Measurements from ENCODE around the gene COG8. TPM values are rescaled to one million over a fixed set of nuclear protein-coding genes. Genes with fewer than 3 reads are reported as not detected.

Gene COG8
- total and polyA plus RNA-seq, 2 of the 8 experiments (the other 6 are each of a cell fraction or from before 2014, with no cell fraction given): 49.1 to 55.6 TPM

- no peak overlapping the region for H3K14ac ChIP-seq (ENCODE audit: insufficient read length)
- POLR2A ChIA-PET (ENCODE audit: partially characterized antibody): interaction anchor here (0.8 to 29.8 kb wide), 6 partner anchors 5 to 176 kb away, joined by 3 to 497 read pairs (median 4); partner anchors contain the start of genes COG8, NIP7, PDF and TMED6
- WGBS, 2 experiments (ENCODE audit: extremely low coverage in 1 of 2, insufficient coverage in 1 of 2, insufficient read length in 1 of 2, insufficient replicate concordance in 2 of 2, low coverage in 1 of 2, low lambda C conversion rate in 2 of 2, missing lambda C conversion rate in 1 of 2): 89% methylated on average over 6 of the region's 6 CpGs; no CpG with 5 or more reads in 1 of the 2 experiments
Measured at GRCh38 chr16:69325784-69326171, 13.6 kb downstream of the COG8 start.

More at GRCh38 chr16:69325784-69326171, 13.6 kb downstream of the COG8 start:
- Histone ChIP-seq H3K36me3 (ENCODE audit: control insufficient read depth in 2 of 4, insufficient read depth in 4 of 4, low read length in 3 of 4) (peaks cover 15 to 76% (median 36%) of the 10 kb centered on the region in 4 experiments), H3K79me1 (ENCODE audit: low read depth, low read length) (peaks cover 21% of the 10 kb centered on the region), H4K5ac (ENCODE audit: insufficient read length, low read depth, low read length) (no peak overlapping the region), H3K4me1 (replicated peaks in 1 of 4; ENCODE audit: control insufficient read depth in 3 of 4, insufficient read depth in 4 of 4, low read length in 3 of 4) (peaks cover 6 to 15% (median 10%) of the 10 kb centered on the region in 4 experiments), H2AK5ac (ENCODE audit: low read depth, low read length) (no peak overlapping the region), H2BK20ac (ENCODE audit: low read length) (no peak overlapping the region), H3K79me2 (ENCODE audit: control insufficient read depth in 1 of 2, insufficient read depth in 2 of 2, low read length in 2 of 2) (peaks cover 9 to 67% of the 10 kb centered on the region in 2 experiments), H3K9ac (replicated peaks in 1 of 4; ENCODE audit: extremely low read depth in 1 of 4, low read depth in 3 of 4, low read length in 3 of 4) (no peak overlapping the region), H2BK5ac (ENCODE audit: low read depth, low read length) (no peak overlapping the region), H3K56ac (replicated peaks; ENCODE audit: insufficient read length, low read depth, low read length) (no peak overlapping the region), H3K4me3 (ENCODE audit: extremely low read depth in 1 of 4, insufficient read depth in 2 of 4, low read depth in 3 of 4, low read length in 4 of 4) (no peak overlapping the region), H3K9me3 (ENCODE audit: insufficient read depth in 2 of 2, low read depth in 1 of 2, low read length in 1 of 2) (no peaks in the 10 kb centered on the region), H3K23me2 (ENCODE audit: low read depth, low read length) (peaks cover 11% of the 10 kb centered on the region; the same call in 1 of the 2 replicates), H4K20me1 (replicated peaks in 1 of 2; ENCODE audit: control insufficient read depth in 1 of 2, insufficient read depth in 2 of 2, low read length in 2 of 2) (peaks cover 14 to 42% of the 10 kb centered on the region in 2 experiments), H4K8ac (ENCODE audit: extremely low read depth, insufficient read depth, low read length) (no peak overlapping the region), H3K18ac (ENCODE audit: extremely low read depth, low read length) (no peak overlapping the region), H3K23ac (ENCODE audit: insufficient read length) (no peak overlapping the region), H3K4ac (replicated peaks; ENCODE audit: insufficient read length, low read depth, low read length) (no peak overlapping the region), H2AFZ (ENCODE audit: low read length) (no peak overlapping the region), H3K27ac (ENCODE audit: low read depth, low read length) (no peak overlapping the region), H3K27me3 (replicated peaks in 1 of 4; ENCODE audit: control insufficient read depth in 3 of 4, extremely low read depth in 1 of 4, insufficient read depth in 3 of 4, low read length in 3 of 4) (no peaks in the 10 kb centered on the region), H4K91ac (replicated peaks; ENCODE audit: insufficient read length, low read length) (no peak overlapping the region), H3K4me2 (ENCODE audit: insufficient read depth in 1 of 2, low read depth in 2 of 2, low read length in 2 of 2) (no peak overlapping the region; a peak in 1 of 4 replicates), H2BK15ac (ENCODE audit: low read length) (no peak overlapping the region), H2BK120ac (replicated peaks; ENCODE audit: low read depth, low read length) (no peak overlapping the region), H2BK12ac (ENCODE audit: low read depth, low read length) (no peak overlapping the region)
- no peak for DNase-seq (ENCODE audit: low read depth in 1 of 2, low spot score in 2 of 2)
- TF ChIP-seq POLR2AphosphoS5 (IDR thresholded peaks at IDR 0.05; ENCODE audit: low read depth, low read length): peak; percentile 34
- no peak for TF ChIP-seq EGR1 (IDR thresholded peaks at IDR 0.05; ENCODE audit: borderline replicate concordance, low read depth, low read length)
- FAIRE-seq: no peak
- CTCF ChIA-PET (ENCODE audit: partially characterized antibody): interaction anchor here (0.7 to 3.4 kb wide), 4 partner anchors 8 to 157 kb away, joined by 3 to 10 read pairs (median 4); partner anchors contain the start of genes COG8 and NIP7
